ENCODE data around the gene ANGPTL3.
A peak's percentile ranks its signal among the peaks of the same experiment; 100 is the strongest.

ANGPTL3 gene

DNA sequence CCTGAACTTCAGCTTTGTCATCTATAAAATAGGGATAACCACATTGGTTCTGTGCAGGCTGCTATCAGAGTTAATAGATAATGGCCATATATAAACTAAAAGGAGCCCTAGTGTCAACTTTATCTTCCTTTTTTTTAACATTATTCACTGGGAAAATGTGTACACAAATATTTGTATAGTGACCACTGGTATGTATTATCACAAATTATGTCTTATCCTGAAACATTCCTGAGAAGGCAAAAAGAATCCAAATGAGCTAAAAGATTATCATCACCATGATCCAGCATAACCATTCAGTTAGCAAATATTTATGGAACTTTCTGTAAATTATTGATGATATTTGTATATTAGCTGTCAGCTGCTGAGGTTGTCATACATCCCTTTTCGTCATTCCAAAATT is 16.6 kb downstream of the ANGPTL3 start:
- no peak for DNase-seq
- intact Hi-C loops (cut with DNase I), result no loop called here

DNA sequence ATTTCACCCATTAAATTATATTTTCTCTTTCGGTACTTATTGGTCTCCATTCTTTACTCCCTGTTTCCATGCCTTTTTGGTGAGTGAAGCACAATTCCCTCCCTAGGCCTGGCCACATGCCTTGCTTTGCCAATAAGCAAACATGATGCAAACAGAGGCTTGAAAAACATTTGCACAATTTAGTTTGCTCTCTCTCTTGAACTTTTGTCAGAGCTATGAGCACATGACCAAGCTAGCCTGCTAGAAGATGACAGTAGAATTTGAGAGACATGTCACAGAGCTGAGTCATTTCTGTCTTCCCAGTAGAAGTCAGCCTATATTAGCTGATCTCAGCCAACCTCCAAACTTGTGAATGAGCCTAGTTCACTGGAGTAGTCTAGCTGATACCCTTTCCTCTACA is 24.6 kb downstream of the ANGPTL3 start:
- intact Hi-C loops (cut with DNase I), result no loop called here
- peak in 14 of 42 donors; percentile 3 to 56 (median 12) for DNase-seq

DNA sequence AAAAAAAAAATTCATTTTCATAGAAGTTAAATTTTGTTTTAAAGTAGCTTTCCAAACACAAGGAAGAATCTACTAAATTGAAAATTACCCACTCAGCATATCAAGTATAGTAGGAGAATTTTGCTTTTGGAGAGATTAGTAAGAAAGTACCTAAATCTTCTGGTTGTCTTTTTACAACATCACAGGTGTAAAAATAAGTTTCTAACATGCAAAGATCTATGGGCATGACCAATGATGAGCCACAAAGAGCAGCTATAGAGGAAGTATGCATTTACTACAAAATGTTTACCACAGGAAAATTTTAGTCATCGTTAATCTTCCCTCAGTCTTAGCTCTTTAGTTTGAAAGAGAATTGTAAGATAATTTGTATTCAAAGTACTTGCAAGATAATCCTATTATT is 28.1 kb downstream of the ANGPTL3 start:
- DNase-seq, result no peak
- intact Hi-C loops (cut with DNase I), result no loop called here

DNA sequence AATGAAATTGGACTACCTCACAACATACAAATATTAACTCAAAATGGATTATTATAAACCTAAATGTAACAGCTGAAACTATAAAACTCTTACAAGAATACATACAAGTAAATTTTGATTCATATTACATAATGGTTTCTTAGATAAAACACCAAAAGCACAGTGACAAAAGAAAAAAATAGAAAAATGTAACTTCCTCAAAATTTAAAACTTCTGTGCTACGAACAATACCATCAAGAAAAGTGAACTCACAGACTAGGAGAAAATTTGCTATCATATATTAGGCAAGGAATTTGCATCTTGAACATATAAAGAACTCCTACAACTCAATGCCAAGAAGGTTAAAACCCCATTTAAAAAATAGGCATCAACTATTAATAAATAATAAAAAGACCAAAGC is 31.2 kb downstream of the ANGPTL3 start:
- no peak for DNase-seq
- intact Hi-C loops (cut with DNase I), result no loop called here

DNA sequence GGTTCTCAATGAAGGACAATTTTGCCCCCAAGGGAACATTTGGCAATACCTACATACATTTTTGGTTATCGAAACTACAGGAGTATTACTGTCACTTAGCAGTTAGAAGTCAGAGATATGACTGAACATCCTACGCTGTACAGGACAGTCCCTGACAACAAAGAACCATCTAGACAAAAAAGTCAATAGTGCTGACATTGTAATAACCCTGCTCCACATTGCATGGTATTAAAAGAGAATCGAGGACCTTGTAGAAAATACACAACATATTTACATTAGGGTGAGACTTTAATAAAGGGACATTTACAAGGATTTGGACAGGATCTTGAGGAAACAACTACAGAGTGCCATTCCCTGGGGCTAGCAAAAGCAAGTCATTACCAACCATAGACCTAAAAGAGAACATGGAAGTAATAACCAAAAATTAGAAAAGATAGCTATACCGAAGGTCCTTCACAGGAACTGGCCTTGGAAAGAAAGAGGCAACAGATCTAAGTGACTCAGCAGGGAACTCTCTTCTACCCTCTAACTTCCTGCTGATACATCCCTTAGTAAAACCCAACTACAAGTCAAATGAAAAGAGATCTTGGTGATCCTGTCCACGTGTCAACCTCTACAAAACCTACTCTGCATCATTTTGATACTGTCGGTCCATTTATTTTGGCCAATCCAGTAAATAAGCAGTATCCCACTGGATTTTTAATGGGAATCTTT is 40.2 kb downstream of the ANGPTL3 start:
- no peak for DNase-seq

DNA sequence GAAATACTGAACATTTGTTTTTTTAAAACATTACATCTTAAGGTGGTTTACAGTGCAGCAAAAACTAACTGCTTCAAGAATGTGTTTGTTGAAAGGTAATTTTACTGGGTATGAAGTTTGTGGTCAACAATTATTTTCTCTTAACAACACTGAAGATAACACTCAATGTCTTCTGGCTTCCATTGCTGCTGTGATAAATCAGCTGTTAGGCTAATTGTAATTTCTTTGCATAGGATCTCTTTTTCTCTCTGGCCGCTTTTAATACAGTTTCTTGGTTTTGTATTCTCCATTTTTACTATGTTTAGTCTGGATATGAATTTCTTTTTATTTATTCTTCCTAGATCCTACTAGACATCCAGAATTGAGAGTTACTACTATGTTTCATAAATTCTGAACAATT is 46.0 kb downstream of the ANGPTL3 start:
- intact Hi-C loops (cut with DNase I), result no loop called here

More for the DNA sequence above, 40.2 kb downstream of the ANGPTL3 start:
- intact Hi-C loops (cut with DNase I), result no loop called here

DNA sequence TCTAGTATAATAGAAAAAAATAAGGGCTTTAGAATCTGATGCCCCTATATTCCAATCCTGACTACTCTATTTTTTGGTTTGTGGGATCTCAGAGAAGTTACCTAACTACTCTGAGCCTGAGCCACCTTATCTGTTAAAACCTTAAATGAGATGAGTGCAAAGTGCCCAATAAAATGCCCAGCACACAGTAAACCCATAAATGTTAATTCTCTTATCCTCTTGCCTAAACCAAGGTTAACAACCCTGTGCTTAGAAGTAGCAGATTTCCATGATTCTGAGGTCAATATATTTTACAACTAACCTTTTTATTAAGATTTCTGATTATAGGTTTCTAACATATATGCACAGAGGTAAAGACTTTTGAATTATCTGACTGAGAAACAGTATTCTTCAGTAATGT is 55.1 kb downstream of the ANGPTL3 start:
- no peak for DNase-seq

More for the DNA sequence above, 46.0 kb downstream of the ANGPTL3 start:
- no peak for DNase-seq

DNA sequence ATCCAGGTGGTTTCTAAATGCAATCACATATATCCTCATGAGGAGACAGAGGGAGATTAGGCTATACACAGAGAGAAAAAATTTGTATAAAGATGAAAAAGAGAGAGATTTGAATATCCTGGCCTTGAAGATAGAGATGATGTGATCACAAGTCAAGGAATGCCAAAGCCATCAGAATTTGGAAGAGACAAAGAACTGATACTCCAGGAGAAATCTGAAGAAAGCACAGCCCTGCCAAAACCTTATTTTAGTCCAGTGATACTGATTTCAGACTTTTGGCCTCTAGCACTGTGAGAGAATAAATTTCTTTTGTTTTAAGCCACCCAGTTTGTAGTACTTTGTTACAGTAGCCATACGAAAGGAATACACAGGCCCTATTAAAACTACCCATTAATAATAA is 57.4 kb downstream of the ANGPTL3 start:
- DNase-seq, result no peak
- intact Hi-C loops (cut with DNase I), result no loop called here

More for the DNA sequence above, 55.1 kb downstream of the ANGPTL3 start:
- intact Hi-C loops (cut with DNase I), result no loop called here

Measured in head of caudate nucleus (tissue), 42 donors.